Fibroblast of peridontal ligament (primary cell): ENCODE measurements around the gene DAPK1.
"Not testable (repeated sequence)": the region's sequence is repeated elsewhere in the genome, so short reads cannot be mapped to it uniquely, and the experiment has no call there.

ENCODE experiments used
- DNase-seq: peaks from one replicate; pipeline ENCODE4 v3.0.0-alpha.2; 2010; ENCODE audit errors: extremely low read depth

Gene DAPK1

DNA sequence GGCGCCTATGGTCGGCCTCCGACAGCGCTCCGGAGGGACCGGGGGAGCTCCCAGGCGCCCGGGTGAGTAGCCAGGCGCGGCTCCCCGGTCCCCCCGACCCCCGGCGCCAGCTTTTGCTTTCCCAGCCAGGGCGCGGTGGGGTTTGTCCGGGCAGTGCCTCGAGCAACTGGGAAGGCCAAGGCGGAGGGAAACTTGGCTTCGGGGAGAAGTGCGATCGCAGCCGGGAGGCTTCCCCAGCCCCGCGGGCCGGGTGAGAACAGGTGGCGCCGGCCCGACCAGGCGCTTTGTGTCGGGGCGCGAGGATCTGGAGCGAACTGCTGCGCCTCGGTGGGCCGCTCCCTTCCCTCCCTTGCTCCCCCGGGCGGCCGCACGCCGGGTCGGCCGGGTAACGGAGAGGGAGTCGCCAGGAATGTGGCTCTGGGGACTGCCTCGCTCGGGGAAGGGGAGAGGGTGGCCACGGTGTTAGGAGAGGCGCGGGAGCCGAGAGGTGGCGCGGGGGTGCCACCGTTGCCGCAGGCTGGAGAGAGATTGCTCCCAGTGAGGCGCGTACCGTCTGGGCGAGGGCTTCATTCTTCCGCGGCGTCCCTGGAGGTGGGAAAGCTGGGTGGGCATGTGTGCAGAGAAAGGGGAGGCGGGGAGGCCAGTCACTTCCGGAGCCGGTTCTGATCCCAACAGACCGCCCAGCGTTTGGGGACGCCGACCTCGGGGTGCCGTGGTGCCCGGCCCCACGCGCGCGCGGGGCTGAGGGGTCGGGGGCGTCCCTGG, 561 bp downstream of the DAPK1 start:
- DNase-seq = no peak

DNA sequence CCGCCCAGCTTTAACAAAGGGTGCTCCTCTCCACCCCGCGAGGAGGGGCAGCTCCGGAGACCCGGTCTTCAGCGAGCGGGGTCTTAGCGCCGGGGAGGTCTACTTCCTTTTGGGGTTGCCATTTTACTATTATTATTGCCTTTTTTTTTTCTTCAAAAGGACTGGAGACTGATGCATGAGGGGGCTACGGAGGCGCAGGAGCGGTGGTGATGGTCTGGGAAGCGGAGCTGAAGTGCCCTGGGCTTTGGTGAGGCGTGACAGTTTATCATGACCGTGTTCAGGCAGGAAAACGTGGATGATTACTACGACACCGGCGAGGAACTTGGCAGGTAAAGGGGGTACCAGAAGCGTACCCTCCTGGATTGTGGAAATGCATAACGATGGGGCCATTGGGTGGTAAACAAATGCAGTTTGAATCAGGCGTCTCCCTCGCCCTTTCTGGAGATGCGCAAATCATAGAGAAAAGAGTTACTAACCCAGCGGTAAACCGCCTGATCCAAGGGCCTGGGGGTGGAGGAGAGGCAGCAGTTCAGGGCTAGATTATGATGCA, 1.2 kb downstream of the DAPK1 start:
- no peak for DNase-seq

DNA sequence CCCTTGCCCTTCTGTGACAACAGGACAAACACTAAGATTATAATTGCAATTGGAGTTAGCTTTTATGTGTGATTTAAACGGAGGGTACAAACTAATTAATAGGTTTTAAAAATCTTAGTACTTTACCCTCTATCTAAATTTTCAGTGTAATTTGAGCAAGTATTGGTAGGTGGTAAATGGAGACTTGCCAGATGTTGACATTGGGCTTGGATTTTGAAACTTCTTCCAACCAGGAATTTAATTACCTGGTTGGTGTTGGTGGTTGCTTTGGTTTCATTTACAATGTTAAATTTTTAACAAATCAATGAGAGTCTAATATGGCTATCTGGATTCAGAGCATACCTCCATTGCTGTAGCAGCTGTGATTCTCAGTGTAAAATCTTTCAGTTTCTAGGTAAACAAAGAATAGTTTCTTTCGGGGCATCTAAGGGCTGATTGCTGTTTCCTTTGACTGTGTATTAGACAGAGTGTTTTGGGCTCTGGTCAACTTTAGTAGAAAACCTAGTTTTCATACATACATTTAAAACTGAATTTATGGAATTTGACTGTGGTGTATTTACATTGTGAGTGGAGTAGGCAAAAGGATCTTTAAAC, 1.9 kb downstream of the DAPK1 start:
- DNase-seq = no peak

DNA sequence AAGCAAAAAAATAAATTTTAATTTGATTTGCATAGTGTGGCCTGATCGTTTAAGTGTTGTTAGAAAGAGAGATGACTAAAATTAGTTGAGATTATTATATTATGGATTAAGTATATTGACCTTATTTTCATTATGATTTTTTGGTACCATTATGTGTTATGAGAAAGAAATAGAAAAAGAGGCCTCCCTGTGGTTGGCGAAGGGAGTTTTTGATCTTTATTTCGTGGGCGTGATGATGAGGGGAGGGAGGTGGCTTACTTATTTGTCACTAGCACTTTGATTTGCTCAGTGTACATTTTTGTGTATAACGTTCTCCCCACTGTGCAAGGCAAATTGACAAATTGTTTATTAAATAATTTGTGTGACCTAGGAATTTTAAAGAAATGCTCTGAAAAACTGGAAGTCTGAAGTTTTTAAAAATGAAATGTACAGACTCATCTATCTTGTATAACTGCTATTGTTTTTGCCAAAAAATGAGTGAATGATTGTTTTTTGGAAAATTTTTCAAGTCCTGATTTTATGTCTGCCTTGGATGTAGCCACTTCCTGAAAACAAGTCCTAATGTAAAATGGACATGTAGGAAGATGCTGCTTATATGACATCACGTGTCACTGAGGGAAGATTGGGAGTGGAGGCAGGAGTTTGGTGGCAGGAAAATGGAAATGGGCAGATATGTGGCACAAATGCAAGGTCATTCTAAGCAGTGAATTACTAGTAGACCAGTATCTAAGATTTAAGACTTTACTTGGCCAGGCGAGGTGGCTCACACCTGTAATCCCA, 3.0 kb downstream of the DAPK1 start:
- DNase-seq = no peak

DNA sequence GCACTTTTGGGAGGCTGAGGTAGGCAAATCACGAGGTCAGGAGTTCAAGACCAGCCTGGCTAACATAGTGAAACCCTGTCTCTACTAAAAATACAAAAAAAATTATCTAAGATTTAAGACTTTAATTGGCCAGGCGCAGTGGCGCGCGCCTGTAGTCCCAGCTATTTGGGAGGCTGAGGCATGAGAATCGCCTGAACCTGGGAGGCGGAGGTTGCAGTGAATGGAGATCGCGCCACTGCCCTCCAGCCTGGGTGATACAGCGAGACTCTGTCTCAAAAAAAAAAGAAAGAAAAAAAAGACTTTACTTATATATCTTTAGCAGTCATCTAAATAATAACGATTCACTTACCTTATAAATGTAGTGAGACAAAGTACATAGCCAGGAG, 3.6 kb downstream of the DAPK1 start:
- not testable (repeated sequence) for DNase-seq

GRCh38 chr9:87501806-87502205, 4.1 kb downstream of the DAPK1 start:
- DNase-seq = no peak

- DNase-seq = no peak
These were observed 4.9 kb downstream of the DAPK1 start for GRCh38 chr9:87502391-87503221.

- no peak for DNase-seq
These were observed 5.8 kb downstream of the DAPK1 start for GRCh38 chr9:87503430-87503829.

DNA sequence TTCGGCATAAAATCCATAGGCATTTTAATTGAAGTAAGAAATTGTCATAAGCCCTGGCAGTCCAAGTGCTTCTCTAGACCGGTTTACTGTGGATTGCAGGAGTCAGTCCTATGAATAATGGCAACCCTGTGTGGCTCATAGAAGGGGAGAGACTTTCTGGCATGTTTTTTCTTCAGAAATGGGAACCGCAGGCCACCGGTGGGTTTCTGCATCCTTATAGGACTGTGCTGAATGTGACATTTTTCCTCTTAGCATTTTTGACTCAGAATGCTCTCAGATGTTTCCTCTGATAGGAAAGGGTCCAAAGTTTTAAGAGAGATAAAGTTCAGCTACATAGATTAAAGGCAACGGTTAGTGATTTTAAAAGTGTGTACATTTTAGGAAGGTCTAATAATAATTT, 6.3 kb downstream of the DAPK1 start:
- DNase-seq = no peak

GRCh38 chr9:87504938-87505337, 7.3 kb downstream of the DAPK1 start:
- no peak for DNase-seq

GRCh38 chr9:87505869-87506678, 8.4 kb downstream of the DAPK1 start:
- DNase-seq = no peak

DNA sequence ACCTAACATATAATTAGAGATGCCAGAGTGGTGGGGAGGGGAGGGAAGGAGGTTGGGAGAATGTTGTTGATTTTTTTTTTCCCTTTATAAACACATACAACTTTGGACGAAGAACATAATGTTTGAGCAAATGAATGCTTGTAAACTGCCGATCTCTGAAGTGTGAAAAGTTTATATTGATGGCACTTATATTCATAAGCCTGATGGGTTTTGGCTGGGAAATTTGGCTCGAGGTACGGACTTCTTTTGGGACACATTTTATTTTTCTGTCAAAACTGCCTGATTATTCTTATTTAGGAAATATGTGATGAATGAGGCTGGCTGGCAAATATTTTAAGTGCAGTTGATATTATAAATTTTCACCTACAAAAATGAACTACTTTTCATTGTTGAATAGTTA, 9.9 kb downstream of the DAPK1 start:
- no peak for DNase-seq

DNA sequence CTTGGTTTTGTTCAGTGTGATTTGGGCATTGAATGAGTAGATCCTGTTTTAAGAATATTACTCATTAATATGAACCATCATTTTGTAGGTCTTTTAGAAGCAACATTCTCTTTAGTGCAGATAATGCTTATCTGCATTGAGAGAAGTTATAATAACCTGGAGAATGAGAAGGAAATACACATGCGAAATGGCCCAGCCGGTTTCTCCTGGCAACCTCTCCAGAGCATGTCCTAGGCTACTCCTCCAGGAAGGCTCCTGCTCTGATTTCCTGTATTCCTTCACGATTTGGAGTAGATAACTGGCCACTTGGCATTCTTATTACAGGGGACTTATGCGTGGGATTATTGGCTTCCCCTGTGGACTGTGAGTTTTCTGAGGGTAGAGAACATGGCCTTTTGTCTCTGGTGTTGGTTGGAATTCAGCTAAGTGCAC, 12.6 kb downstream of the DAPK1 start:
- no peak for DNase-seq

DNA sequence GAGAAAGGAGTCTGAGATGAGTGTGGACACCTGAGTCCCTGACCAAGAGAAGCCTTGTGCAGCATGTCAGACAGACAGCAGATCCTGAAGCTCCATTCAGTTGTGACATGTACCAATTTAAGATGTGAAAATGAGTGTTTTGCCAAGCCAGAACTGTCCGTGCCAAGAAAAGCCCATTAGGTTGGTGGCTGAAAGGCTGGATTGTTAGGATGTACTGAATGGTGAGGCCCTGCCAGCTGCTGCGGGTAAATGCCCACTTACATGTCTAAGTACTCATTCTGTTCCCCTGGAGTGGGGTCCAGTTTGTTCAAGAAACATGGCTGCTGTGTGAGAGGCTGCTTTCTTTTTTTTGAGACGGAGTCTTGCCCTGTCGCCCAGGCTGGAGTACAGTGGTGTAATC, 14.6 kb downstream of the DAPK1 start:
- DNase-seq = no peak

DNA sequence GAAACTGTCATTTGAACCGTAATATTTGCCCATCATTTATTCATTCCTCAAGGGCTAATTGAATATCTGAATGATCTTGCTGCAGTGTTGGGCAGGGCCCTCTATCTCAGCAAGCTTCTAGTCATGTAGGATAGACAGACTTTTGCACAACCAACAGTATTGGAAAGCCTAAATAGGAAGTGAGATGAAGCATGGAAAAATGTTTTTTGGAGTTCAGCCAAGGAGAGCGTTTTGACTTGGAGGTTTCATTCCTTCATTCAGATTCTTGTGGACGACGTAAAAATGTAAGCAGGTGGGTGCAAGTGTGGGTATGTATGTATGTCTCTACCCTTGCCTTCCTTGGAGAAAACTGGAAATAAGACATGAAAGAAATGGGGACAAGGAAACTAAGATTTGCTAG, 15.5 kb downstream of the DAPK1 start:
- DNase-seq = no peak

GRCh38 chr9:87513880-87514535, 16.3 kb downstream of the DAPK1 start:
- no peak for DNase-seq

- DNase-seq = no peak
These were observed 17.3 kb downstream of the DAPK1 start for GRCh38 chr9:87515006-87515405.

DNA sequence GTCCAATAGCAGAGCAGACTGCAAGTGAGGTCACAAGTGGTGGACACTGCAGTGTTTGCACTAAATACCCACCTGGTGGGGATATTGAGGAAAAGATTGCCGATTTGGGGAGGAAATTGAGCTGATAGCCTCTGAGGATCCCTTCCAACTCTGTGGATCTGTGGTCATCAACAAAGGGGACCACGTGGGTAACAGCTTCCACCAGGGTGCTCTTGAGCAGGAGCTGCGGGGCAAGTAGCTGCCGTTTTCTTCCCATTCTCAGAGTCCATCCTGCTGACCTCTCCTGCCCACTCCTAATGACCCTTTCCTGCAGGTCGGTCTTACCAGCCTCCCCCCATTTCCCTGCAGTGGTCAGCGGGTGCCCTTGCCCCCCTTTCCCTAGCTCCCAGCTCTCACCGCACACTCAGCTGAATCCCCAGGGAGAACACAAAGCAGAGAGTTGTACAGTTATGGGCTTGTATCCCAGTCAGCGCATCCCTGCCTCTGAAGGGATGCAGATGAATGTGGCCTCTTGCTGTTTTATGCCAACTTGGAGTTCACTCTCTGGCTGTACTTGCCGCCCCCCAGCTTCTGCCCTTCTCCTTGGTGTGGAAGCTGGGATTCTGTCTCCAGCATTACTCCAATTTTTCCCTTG, 18.0 kb downstream of the DAPK1 start:
- no peak for DNase-seq

DNA sequence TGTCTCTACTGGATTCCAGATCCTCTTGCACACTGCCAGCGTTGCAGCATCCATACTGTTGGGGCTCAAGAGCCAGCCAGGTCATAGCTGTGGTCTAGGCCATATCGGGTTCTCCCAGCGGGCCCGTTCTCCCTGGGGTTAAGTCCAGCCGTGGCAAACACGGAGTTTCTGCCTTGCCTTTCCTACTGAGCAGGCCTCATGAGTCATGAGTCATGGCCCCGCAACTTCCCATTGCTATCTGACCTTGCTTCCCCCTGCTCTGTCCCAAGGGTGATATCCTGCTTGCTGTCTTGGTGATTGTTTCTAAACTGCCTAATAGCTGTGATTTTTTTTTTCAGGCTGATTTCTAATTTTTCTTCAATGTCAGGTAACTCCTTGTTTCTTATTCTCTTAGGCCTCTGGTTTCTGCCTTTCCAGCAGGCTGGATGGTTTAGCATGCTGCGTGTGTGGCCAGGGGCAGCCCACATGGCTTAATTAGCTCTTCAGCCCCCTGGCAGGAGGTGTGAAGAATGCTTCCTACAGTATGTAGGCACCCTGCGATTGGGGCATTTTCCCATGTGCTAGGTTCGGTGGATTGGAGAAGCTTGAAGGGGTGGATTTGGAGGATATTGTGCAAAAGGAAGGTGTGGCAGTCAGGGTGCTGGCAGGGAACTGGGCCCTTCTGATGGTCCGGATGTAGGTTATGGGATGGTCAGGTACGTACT, 18.7 kb downstream of the DAPK1 start:
- no peak for DNase-seq
